ENCODE results near the gene ADRA1B.

The ADRA1B gene

DNA sequence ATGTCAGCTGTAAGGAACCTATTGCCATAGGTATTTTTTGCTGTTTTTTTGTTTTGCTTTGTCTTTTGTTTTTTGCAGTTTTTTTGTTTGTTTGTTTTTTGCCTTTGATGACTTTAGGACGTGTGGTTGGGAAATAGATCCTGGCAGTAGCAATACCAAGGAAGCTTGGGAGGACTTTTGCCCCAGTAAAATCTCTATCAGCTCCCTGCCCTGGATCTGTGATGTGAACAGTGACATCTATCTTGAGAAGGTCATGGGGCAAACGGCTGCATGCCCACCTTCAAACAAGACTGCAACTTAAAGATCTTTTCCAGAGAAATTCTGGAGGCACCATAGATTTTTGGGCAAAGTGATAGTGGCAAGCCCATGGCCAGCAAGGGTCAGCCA is 5.4 kb upstream of the ADRA1B start:
- H3K36me3 ChIP-seq (ENCODE audit: control insufficient read depth, insufficient read depth, low read length), result no peaks in the 10 kb centered on the region
- H3K9me3 ChIP-seq (ENCODE audit: control insufficient read depth, insufficient read depth, low read length), result no peaks in the 10 kb centered on the region
- H3K27ac ChIP-seq (ENCODE audit: low read depth, low read length), result no peak overlapping the region
- H3K27me3 ChIP-seq (ENCODE audit: control insufficient read depth, insufficient read depth, low read length), result peaks cover 20% of the 10 kb centered on the region
- H3K4me1 ChIP-seq (ENCODE audit: control insufficient read depth, insufficient read depth, low read length), result peaks cover 11% of the 10 kb centered on the region
- H3K9ac ChIP-seq (ENCODE audit: low read depth, low read length), result no peak overlapping the region
- H3K4me3 ChIP-seq (ENCODE audit: low read depth, low read length), result no peak overlapping the region

DNA sequence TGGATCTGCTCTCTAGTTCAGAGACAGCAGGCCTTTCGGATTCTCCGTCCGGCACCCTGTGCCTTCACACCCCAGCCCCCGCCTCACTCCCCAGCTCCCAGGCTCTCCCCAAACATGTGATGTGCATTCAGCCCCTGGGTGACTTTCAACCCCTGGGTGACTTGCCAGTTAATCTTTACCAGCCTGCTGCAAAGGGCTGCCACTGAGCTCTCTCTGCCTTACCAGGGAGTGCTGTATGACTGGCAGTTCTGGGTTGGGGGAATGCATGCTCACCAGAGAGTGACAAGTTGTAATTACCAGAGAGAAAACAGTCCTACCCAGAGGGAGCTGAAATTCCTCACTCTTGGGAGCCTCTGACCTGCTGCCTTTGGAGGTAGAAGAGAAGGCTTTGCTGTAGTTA is 4.9 kb upstream of the ADRA1B start:
- H3K27ac ChIP-seq (ENCODE audit: low read depth, low read length), result no peak overlapping the region
- no peak overlapping the region for H3K4me3 ChIP-seq (ENCODE audit: low read depth, low read length)
- no peak overlapping the region for H3K9ac ChIP-seq (ENCODE audit: low read depth, low read length)
- H3K27me3 ChIP-seq (ENCODE audit: control insufficient read depth, insufficient read depth, low read length), result peaks cover 22% of the 10 kb centered on the region
- H3K4me1 ChIP-seq (ENCODE audit: control insufficient read depth, insufficient read depth, low read length), result peaks cover 11% of the 10 kb centered on the region
- H3K36me3 ChIP-seq (ENCODE audit: control insufficient read depth, insufficient read depth, low read length), result no peaks in the 10 kb centered on the region
- H3K9me3 ChIP-seq (ENCODE audit: control insufficient read depth, insufficient read depth, low read length), result no peaks in the 10 kb centered on the region

DNA sequence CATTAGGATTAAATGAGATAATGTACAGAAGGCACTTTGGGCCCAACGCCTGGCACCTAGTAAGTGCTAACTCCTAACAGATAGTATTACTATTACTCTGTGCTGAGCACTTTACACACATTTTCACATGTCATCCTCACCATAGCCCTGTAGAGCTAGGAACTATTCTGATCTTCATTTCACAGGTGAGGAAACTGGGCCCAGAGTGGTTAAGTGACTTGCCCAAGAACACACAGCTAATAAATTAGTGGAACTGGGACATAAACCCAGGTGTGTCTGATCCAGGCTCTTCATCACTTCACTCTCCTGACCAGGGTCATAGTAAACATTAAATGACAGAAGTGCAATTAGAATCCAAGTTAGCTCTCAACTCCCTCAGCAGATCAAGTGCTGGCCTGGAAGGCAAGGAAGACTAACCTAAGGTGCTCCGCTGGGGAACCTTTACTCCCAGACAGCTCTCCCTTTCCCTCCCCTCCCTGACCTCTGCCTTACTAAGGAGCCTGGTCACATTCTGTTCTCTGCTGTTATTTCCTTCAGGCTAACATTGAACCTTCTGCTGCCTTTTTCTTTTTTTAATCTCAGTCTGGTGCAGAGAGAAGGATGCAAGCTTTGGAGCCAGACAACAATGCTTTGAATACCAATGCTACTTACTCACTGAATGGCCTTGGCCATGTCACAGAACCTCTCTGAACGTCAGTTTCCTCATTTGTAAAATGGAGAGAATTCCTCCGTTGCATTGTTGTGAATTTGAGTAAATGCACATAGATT is 4.1 kb upstream of the ADRA1B start:
- no peaks in the 10 kb centered on the region for H3K9me3 ChIP-seq (ENCODE audit: control insufficient read depth, insufficient read depth, low read length)
- H3K4me1 ChIP-seq (ENCODE audit: control insufficient read depth, insufficient read depth, low read length), result peaks cover 11% of the 10 kb centered on the region
- H3K9ac ChIP-seq (ENCODE audit: low read depth, low read length), result no peak overlapping the region
- H3K27me3 ChIP-seq (ENCODE audit: control insufficient read depth, insufficient read depth, low read length), result peaks cover 29% of the 10 kb centered on the region
- no peak overlapping the region for H3K4me3 ChIP-seq (ENCODE audit: low read depth, low read length)
- no peak overlapping the region for H3K27ac ChIP-seq (ENCODE audit: low read depth, low read length)
- H3K36me3 ChIP-seq (ENCODE audit: control insufficient read depth, insufficient read depth, low read length), result no peaks in the 10 kb centered on the region

DNA sequence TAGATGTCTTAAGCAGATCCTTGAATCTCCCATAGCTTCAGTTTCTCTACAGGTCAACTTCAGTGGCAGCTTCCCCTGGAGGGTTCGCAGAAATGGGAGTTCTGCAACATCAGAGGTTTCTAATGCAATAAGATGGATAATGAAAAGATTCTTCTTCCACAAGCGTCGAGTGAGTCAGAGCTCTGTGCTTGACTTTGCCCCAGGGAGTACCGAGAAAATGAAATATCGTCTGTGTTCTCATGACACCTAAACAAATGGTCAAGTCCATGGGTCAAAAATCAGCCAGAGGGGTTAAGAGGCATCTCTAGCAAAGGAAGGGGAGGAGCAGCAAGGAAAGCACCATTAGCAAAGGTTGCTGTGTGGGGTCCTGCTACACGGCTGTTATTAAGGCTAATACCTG is 3.2 kb upstream of the ADRA1B start:
- Histone ChIP-seq H3K9me3 (ENCODE audit: control insufficient read depth, insufficient read depth, low read length) (no peaks in the 10 kb centered on the region), H3K4me1 (ENCODE audit: control insufficient read depth, insufficient read depth, low read length) (peaks cover 9% of the 10 kb centered on the region), H3K27ac (ENCODE audit: low read depth, low read length) (no peak overlapping the region), H3K27me3 (ENCODE audit: control insufficient read depth, insufficient read depth, low read length) (peaks cover 37% of the 10 kb centered on the region), H3K4me3 (ENCODE audit: low read depth, low read length) (no peak overlapping the region), H3K9ac (ENCODE audit: low read depth, low read length) (no peak overlapping the region), H3K36me3 (ENCODE audit: control insufficient read depth, insufficient read depth, low read length) (no peaks in the 10 kb centered on the region)

DNA sequence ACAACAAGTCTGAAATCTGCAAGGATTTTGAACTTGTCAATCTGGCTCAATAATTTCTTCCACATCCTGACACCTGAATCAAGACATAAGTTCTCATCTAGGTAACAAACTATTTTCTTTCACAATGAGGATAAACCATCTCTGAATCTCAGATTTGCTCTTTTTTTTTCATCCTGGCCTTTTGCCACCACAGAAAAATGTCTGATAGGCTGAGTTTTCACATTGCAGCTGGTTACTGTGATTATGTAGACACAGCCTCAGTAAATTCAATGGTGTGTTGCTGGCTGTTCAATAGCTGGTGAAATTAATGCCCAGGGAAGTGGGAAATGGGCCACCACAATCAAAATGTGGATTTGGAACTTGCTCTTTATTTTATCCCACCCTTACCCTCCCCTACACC is 2.8 kb upstream of the ADRA1B start:
- Histone ChIP-seq H3K9me3 (ENCODE audit: control insufficient read depth, insufficient read depth, low read length) (no peaks in the 10 kb centered on the region), H3K27ac (ENCODE audit: low read depth, low read length) (no peak overlapping the region), H3K4me1 (ENCODE audit: control insufficient read depth, insufficient read depth, low read length) (peaks cover 7% of the 10 kb centered on the region), H3K36me3 (ENCODE audit: control insufficient read depth, insufficient read depth, low read length) (no peaks in the 10 kb centered on the region), H3K27me3 (ENCODE audit: control insufficient read depth, insufficient read depth, low read length) (peaks cover 39% of the 10 kb centered on the region), H3K4me3 (ENCODE audit: low read depth, low read length) (no peak overlapping the region), H3K9ac (ENCODE audit: low read depth, low read length) (no peak overlapping the region)

DNA sequence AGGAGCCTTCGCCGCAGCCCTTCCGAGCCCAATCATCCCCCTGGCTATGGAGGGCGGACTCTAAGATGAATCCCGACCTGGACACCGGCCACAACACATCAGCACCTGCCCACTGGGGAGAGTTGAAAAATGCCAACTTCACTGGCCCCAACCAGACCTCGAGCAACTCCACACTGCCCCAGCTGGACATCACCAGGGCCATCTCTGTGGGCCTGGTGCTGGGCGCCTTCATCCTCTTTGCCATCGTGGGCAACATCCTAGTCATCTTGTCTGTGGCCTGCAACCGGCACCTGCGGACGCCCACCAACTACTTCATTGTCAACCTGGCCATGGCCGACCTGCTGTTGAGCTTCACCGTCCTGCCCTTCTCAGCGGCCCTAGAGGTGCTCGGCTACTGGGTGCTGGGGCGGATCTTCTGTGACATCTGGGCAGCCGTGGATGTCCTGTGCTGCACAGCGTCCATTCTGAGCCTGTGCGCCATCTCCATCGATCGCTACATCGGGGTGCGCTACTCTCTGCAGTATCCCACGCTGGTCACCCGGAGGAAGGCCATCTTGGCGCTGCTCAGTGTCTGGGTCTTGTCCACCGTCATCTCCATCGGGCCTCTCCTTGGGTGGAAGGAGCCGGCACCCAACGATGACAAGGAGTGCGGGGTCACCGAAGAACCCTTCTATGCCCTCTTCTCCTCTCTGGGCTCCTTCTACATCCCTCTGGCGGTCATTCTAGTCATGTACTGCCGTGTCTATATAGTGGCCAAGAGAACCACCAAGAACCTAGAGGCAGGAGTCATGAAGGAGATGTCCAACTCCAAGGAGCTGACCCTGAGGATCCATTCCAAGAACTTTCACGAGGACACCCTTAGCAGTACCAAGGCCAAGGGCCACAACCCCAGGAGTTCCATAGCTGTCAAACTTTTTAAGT is 819 bp downstream of the ADRA1B start:
- Histone ChIP-seq H3K27me3 (ENCODE audit: control insufficient read depth, insufficient read depth, low read length) (peaks cover 39% of the 10 kb centered on the region), H3K4me3 (ENCODE audit: low read depth, low read length) (peak overlapping the region; percentile 60)

DNA sequence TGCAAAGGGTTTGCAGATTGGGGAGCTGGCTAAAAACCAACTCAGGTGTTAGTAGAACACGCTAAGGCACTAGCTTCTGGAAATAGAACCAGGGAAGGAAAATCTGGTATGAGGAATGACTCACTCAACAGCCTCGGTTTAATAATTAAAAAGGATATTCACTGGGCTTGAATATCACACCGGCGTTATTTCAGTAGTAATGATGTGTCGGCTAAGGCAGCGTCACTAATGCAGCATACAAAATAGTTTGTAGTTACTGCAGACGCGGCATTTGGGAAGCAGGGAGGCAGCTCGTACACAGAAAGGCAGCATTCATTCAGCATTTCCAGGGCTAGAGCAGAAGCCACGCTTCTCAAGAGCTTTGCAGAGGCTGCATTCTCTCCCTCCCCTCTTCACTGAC is 1.7 kb downstream of the ADRA1B start:
- Histone ChIP-seq H3K27me3 (ENCODE audit: control insufficient read depth, insufficient read depth, low read length) (peaks cover 36% of the 10 kb centered on the region), H3K4me3 (ENCODE audit: low read depth, low read length) (no peak overlapping the region)

More for the DNA sequence above, 819 bp downstream of the ADRA1B start:
- H3K4me1 ChIP-seq (ENCODE audit: control insufficient read depth, insufficient read depth, low read length), result peaks cover 4% of the 10 kb centered on the region; the same call in 1 of the 2 replicates
- H3K9ac ChIP-seq (ENCODE audit: low read depth, low read length), result no peak overlapping the region
- no peak overlapping the region for H3K27ac ChIP-seq (ENCODE audit: low read depth, low read length)
- H3K9me3 ChIP-seq (ENCODE audit: control insufficient read depth, insufficient read depth, low read length), result no peaks in the 10 kb centered on the region
- H3K36me3 ChIP-seq (ENCODE audit: control insufficient read depth, insufficient read depth, low read length), result no peaks in the 10 kb centered on the region

DNA sequence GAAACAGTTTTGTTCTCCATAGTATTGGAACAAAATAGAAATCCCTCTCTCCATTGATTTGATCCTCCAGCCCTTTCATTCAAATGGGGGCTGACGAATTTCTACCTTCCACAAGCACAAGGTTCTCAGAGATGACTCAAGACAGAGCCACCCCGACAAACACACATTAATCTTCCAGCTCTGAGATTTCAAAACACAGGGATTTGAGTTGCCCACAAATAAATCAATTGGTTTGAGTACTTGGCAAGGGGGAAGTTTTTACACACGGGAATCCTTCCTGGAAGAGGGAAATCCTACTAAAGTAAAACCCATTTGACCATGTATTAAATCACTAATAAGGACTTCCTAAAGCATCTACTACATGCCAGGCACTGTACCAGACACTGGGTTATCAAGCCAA is 5.4 kb downstream of the ADRA1B start:
- H3K9me3 ChIP-seq (ENCODE audit: control insufficient read depth, insufficient read depth, low read length), result no peaks in the 10 kb centered on the region; the same call in 1 of the 2 replicates
- H3K27ac ChIP-seq (ENCODE audit: low read depth, low read length), result no peak overlapping the region
- H3K36me3 ChIP-seq (ENCODE audit: control insufficient read depth, insufficient read depth, low read length), result no peaks in the 10 kb centered on the region
- peaks cover 15% of the 10 kb centered on the region for H3K27me3 ChIP-seq (ENCODE audit: control insufficient read depth, insufficient read depth, low read length)
- H3K4me3 ChIP-seq (ENCODE audit: low read depth, low read length), result no peak overlapping the region
- H3K4me1 ChIP-seq (ENCODE audit: control insufficient read depth, insufficient read depth, low read length), result no peaks in the 10 kb centered on the region
- H3K9ac ChIP-seq (ENCODE audit: low read depth, low read length), result no peak overlapping the region

More for the DNA sequence above, 1.7 kb downstream of the ADRA1B start:
- Histone ChIP-seq H3K4me1 (ENCODE audit: control insufficient read depth, insufficient read depth, low read length) (no peaks in the 10 kb centered on the region), H3K27ac (ENCODE audit: low read depth, low read length) (no peak overlapping the region), H3K9ac (ENCODE audit: low read depth, low read length) (no peak overlapping the region), H3K9me3 (ENCODE audit: control insufficient read depth, insufficient read depth, low read length) (no peaks in the 10 kb centered on the region), H3K36me3 (ENCODE audit: control insufficient read depth, insufficient read depth, low read length) (no peaks in the 10 kb centered on the region)

DNA sequence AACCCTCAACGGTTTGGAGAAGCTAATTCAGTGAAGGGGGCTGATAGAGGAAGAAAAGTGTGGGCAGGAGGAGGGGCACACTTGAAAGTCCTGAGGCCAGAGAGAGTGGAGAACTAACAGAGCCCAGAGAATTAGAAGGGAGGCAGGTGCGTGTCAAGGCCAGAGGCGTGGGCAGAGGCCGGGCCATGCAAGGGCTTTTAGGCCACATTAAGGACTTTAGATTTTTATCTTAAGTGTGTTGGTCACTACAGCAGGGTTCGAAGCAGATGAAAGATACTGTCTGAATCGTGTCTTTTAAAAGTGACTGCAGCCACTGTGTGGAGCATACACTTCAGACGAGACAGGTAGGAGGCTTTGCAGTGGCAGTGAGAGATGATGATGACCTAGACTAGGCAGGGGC is 6.7 kb downstream of the ADRA1B start:
- Histone ChIP-seq H3K27me3 (ENCODE audit: control insufficient read depth, insufficient read depth, low read length) (peaks cover 2% of the 10 kb centered on the region), H3K9ac (ENCODE audit: low read depth, low read length) (no peak overlapping the region), H3K27ac (ENCODE audit: low read depth, low read length) (no peak overlapping the region), H3K9me3 (ENCODE audit: control insufficient read depth, insufficient read depth, low read length) (no peaks in the 10 kb centered on the region; the same call in 1 of the 2 replicates), H3K4me1 (ENCODE audit: control insufficient read depth, insufficient read depth, low read length) (no peaks in the 10 kb centered on the region), H3K4me3 (ENCODE audit: low read depth, low read length) (no peak overlapping the region), H3K36me3 (ENCODE audit: control insufficient read depth, insufficient read depth, low read length) (no peaks in the 10 kb centered on the region)

DNA sequence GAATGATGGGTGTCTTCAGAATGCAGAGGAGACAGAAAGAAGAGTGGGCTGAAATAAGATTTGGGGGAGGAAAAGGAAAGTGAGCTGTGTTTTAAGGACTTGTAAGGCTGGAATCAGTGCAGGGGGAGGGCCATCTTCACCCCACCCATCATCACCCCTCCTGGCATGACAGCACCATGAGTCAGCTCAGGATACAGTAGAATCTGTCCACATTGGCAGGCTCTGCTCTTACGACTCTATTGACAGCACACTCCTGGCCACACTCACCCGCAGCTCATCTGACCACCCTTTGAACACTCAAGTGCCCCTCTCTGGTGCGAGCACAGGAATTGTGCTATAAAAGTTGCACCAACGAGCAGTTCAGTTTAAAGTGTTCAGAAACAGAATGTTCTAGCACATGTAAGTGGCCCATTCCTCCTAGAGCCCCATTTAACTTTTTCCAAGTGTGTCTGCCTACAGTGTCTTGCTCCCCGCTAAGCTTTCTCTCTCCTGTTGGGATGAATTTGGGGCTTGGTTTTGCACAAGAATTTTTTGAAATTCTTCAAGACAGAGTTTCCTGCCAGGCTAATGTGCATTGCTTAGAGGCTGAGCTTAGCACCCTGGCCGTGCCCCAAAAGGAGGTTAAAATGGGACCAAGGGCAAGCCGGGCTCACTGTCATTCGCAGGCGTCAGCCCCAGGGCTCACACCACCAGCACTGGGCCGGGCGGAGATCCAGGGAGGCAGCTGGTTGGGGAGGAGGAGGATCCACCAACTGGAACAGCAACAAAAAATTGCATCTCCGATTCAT is 12.0 kb downstream of the ADRA1B start:
- Histone ChIP-seq H3K27ac (ENCODE audit: low read depth, low read length) (no peak overlapping the region), H3K9me3 (ENCODE audit: control insufficient read depth, insufficient read depth, low read length) (no peaks in the 10 kb centered on the region; the same call in 1 of the 2 replicates), H3K4me1 (ENCODE audit: control insufficient read depth, insufficient read depth, low read length) (no peaks in the 10 kb centered on the region), H3K9ac (ENCODE audit: low read depth, low read length) (no peak overlapping the region), H3K4me3 (ENCODE audit: low read depth, low read length) (no peak overlapping the region), H3K27me3 (ENCODE audit: control insufficient read depth, insufficient read depth, low read length) (no peaks in the 10 kb centered on the region), H3K36me3 (ENCODE audit: control insufficient read depth, insufficient read depth, low read length) (no peaks in the 10 kb centered on the region)

Measured in HUES48 (cell line).